Thyroid gland (tissue), 4 donors: ENCODE data around the gene OR1I1. TPM values are rescaled to one million over a fixed set of nuclear protein-coding genes. Genes with fewer than 3 reads are reported as not detected.

ENCODE experiments used
- DNase-seq, 2 donors: peaks; one replicate each; pipeline ENCODE4 v3.0.0-alpha.2; 2019
- H3K27ac ChIP-seq, 3 donors: fragments of 200-600 bp; sonication (generic); 1 replicate in 2 of 3; 2 replicates in 1 of 3; pipeline ENCODE4 v1.5.1; 2016 to 2019; ENCODE audit warnings: mild to moderate bottlenecking in 1 of 3, moderate library complexity in 1 of 3
- H3K27me3 ChIP-seq: fragments of 200-600 bp; sonication (generic); one replicate; pipeline ENCODE4 v1.5.1; 2019
- H3K36me3 ChIP-seq, 2 donors: fragments of 200-600 bp; sonication (generic); one replicate each; pipeline ENCODE4 v1.5.1; 2016 to 2019
- H3K4me1 ChIP-seq, 2 donors: fragments of 200-600 bp; sonication (generic); one replicate each; pipeline ENCODE4 v1.5.1; 2017 to 2019
- H3K4me3 ChIP-seq, 3 donors: fragments of 200-600 bp; sonication (generic); replicated peaks in 1 of 3; 1 replicate in 2 of 3; 2 replicates in 1 of 3; pipeline ENCODE4 v1.5.1; 2016; ENCODE audit warnings: mild to moderate bottlenecking in 1 of 3
- H3K9me3 ChIP-seq: fragments of 200-600 bp; sonication (generic); one replicate; pipeline ENCODE4 v1.5.1; 2017
- POLR2A ChIP-seq, 2 donors: fragments of 450-650 bp; IDR thresholded peaks; one replicate each; pipeline ENCODE4 v1.6.1; 2017; ENCODE audit warnings: antibody characterized with exemption in 2 of 2, mild to moderate bottlenecking in 2 of 2, moderate library complexity in 1 of 2
- WGBS, 2 donors: methylation state at CpG; one replicate each; pipeline ENCODE4 v1.1.5; 2017; 5-methylcytosine and 5-hydroxymethylcytosine counted together
- intact Hi-C: fragments of 100-400 bp; cut with DNase I; formaldehyde crosslinking; loops from one replicate; pipeline ENCODE4 v1.15.1; 2023
- total RNA-seq, 4 donors: library from RNA; depleted of rRNA; stranded (reverse); fragments of >200 nt; gene quantifications; one replicate each; pipeline ENCODE4 v1.2.3, GENCODE V29; 2016
- TF ChIP-seq, protein P1 (sequence below), 6 experiments: fragments of 200-600 bp in 3 of 6; fragments of 450-650 bp in 3 of 6; sonication (generic) in 3 of 6; IDR thresholded peaks; one replicate each; pipeline ENCODE4 v1.5.1; 2016 to 2019; ENCODE audit warnings: antibody characterized with exemption in 6 of 6, mild to moderate bottlenecking in 2 of 6, inconsistent platforms in 1 of 6, moderate library complexity in 1 of 6

The OR1I1 gene
- total RNA-seq, 4 donors from 2014 or later = not detected

- H3K4me1 ChIP-seq = peaks cover 0 to 7% of the 10 kb centered on the region in 2 donors
- 93 to 94% methylated on average over 18 to 23 of the region's 23 CpGs for WGBS, 2 donors
- H3K27ac ChIP-seq = no peak overlapping the region
- DNase-seq = no peak
- H3K4me3 ChIP-seq = no peak overlapping the region
- no peaks in the 10 kb centered on the region for H3K9me3 ChIP-seq
- peaks cover 50 to 65% of the 10 kb centered on the region in 2 donors for H3K36me3 ChIP-seq
- TF ChIP-seq, protein P1, sequence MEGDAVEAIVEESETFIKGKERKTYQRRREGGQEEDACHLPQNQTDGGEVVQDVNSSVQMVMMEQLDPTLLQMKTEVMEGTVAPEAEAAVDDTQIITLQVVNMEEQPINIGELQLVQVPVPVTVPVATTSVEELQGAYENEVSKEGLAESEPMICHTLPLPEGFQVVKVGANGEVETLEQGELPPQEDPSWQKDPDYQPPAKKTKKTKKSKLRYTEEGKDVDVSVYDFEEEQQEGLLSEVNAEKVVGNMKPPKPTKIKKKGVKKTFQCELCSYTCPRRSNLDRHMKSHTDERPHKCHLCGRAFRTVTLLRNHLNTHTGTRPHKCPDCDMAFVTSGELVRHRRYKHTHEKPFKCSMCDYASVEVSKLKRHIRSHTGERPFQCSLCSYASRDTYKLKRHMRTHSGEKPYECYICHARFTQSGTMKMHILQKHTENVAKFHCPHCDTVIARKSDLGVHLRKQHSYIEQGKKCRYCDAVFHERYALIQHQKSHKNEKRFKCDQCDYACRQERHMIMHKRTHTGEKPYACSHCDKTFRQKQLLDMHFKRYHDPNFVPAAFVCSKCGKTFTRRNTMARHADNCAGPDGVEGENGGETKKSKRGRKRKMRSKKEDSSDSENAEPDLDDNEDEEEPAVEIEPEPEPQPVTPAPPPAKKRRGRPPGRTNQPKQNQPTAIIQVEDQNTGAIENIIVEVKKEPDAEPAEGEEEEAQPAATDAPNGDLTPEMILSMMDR (IDR thresholded peaks at IDR 0.05) = no peak
- TF ChIP-seq POLR2A (IDR thresholded peaks at IDR 0.05) = no peak
- no peaks in the 10 kb centered on the region for H3K27me3 ChIP-seq
- intact Hi-C loops = no loop called here
Observed at GRCh38 chr19:15115762-15116615, 34.0 kb downstream of the OR1I1 start.

GRCh38 chr19:15116856-15117255, 34.8 kb downstream of the OR1I1 start:
- DNase-seq = no peak
- TF ChIP-seq POLR2A (IDR thresholded peaks at IDR 0.05) = no peak
- TF ChIP-seq, protein P1 (IDR thresholded peaks at IDR 0.05) = no peak
- Histone ChIP-seq H3K27me3 (no peaks in the 10 kb centered on the region), H3K4me1 (peaks cover 0 to 7% of the 10 kb centered on the region in 2 donors), H3K27ac (no peak overlapping the region), H3K9me3 (no peaks in the 10 kb centered on the region), H3K4me3 (no peak overlapping the region), H3K36me3 (peaks cover 50 to 68% of the 10 kb centered on the region in 2 donors)
- intact Hi-C loops = no loop called here
- 91 to 93% methylated on average over 12 of the region's 12 CpGs for WGBS, 2 donors

GRCh38 chr19:15118248-15118647, 36.2 kb downstream of the OR1I1 start:
- TF ChIP-seq, protein P1 (IDR thresholded peaks at IDR 0.05) = no peak
- no peak for TF ChIP-seq POLR2A (IDR thresholded peaks at IDR 0.05)
- Histone ChIP-seq H3K9me3 (no peaks in the 10 kb centered on the region), H3K36me3 (peaks cover 52 to 59% of the 10 kb centered on the region in 2 donors), H3K4me3 (no peak overlapping the region), H3K27me3 (no peaks in the 10 kb centered on the region), H3K27ac (no peak overlapping the region), H3K4me1 (peaks cover under 1 to 9% of the 10 kb centered on the region in 2 donors)
- no peak for DNase-seq
- intact Hi-C loops = no loop called here
- 95 to 100% methylated on average over 2 of the region's 2 CpGs for WGBS, 2 donors

- Histone ChIP-seq H3K4me3 (no peak overlapping the region), H3K27ac (no peak overlapping the region), H3K27me3 (no peaks in the 10 kb centered on the region), H3K4me1 (peaks cover 7 to 16% of the 10 kb centered on the region in 2 donors), H3K9me3 (no peaks in the 10 kb centered on the region), H3K36me3 (peaks cover 45 to 54% of the 10 kb centered on the region in 2 donors)
- intact Hi-C loops = no loop called here
- 97% methylated on average over 16 to 20 of the region's 20 CpGs for WGBS, 2 donors
- TF ChIP-seq, protein P1 (IDR thresholded peaks at IDR 0.05) = no peak
- TF ChIP-seq POLR2A (IDR thresholded peaks at IDR 0.05) = no peak
- no peak for DNase-seq
Observed at GRCh38 chr19:15118789-15119494, 36.9 kb downstream of the OR1I1 start.
